Measurements from ENCODE around the gene GRHPR. TPM values are rescaled to one million over a fixed set of nuclear protein-coding genes. Genes with fewer than 3 reads are reported as not detected.
A peak's percentile ranks its signal among the peaks of the same experiment; 100 is the strongest.

Gene GRHPR
- total RNA-seq, 1 donor, result 133 TPM

DNA sequence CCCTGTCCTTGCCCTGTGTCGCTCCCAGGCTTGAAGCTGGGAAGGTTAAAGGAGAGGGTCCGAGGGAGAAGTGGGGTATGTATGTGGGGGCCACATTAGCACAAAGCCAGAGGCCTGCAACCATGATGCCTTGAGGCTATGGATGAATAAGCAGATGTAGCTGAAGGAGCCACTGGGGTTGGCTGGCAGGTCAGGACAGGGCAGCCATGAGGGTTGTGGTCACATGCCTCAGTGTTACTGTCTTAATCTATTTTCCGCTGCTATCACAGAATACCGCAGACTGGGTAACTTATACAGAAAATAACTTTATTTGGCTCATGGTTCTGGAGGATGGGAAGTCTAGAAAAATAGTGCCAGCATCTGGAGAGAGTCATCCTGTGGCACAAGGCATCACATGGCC lies 9.2 kb upstream of the GRHPR start:
- no peak for DNase-seq (ENCODE audit: low read depth)
- H3K4me3 ChIP-seq (ENCODE audit: low read depth, low read length), result no peak overlapping the region
- TF ChIP-seq, protein P1, sequence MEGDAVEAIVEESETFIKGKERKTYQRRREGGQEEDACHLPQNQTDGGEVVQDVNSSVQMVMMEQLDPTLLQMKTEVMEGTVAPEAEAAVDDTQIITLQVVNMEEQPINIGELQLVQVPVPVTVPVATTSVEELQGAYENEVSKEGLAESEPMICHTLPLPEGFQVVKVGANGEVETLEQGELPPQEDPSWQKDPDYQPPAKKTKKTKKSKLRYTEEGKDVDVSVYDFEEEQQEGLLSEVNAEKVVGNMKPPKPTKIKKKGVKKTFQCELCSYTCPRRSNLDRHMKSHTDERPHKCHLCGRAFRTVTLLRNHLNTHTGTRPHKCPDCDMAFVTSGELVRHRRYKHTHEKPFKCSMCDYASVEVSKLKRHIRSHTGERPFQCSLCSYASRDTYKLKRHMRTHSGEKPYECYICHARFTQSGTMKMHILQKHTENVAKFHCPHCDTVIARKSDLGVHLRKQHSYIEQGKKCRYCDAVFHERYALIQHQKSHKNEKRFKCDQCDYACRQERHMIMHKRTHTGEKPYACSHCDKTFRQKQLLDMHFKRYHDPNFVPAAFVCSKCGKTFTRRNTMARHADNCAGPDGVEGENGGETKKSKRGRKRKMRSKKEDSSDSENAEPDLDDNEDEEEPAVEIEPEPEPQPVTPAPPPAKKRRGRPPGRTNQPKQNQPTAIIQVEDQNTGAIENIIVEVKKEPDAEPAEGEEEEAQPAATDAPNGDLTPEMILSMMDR (IDR thresholded peaks at IDR 0.05; ENCODE audit: insufficient read depth, low read length), result no peak

DNA sequence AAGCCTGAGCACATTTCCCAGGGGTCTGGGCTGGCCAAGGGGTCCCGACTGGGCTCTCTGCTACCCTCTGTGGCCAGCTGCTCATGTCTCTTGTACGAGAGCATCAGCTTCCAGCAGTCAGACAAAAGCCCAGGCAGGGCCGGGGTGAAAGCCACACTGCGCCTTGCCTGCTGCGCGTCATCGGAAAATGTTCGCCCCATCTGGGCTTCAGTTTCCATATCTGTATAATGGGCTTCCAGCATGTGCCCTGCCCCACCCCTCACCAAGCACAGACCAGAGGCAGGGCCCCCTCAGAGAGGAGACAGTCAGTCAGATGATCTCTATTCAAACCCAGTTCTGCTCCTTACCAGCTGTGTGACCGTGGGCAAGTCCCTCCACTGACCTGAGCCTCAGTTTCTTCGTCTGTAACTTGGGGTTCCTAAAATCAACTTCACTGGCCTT lies 8.0 kb upstream of the GRHPR start:
- H3K4me3 ChIP-seq (ENCODE audit: low read depth, low read length), result no peak overlapping the region
- DNase-seq (ENCODE audit: low read depth), result no peak
- TF ChIP-seq, protein P1 (IDR thresholded peaks at IDR 0.05; ENCODE audit: insufficient read depth, low read length), result no peak

DNA sequence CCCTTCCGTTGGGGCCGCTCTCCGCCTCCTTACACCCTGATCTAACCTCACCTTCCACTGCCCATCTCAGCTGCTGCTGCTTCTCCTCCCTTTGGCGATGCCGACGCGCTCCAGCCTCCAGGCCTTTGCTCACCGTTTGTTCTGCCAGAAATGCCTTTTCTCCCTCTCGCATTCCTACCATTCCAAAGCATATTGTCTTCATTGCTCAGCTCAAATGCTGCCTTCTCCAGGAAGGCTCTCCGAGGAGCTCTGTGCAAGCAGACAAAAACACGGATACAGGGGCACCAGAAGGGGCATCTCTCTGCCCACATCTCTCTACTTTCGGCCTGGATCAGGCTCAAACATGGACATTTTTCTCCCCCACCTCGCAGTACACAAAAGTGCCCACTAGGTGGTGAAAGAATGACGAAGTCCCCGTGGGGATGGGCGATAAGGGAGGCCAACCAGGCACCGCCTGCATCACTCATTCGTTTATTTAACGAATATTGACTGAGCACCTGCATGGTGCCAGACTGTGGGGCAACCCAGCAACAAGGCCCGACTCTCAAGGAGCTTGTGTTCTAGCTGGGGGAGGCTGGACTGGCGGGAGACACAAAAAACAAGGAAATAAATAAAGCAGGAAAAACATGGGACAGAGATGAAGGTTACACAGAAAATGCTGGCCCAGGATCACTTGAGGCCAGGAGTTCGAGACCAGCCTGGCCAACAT lies 7.3 kb upstream of the GRHPR start:
- H3K4me3 ChIP-seq (ENCODE audit: low read depth, low read length), result peak overlapping the region; percentile 22
- TF ChIP-seq, protein P1 (IDR thresholded peaks at IDR 0.05; ENCODE audit: insufficient read depth, low read length), result peak; percentile 86
- peak; percentile 87 for DNase-seq (ENCODE audit: low read depth)

DNA sequence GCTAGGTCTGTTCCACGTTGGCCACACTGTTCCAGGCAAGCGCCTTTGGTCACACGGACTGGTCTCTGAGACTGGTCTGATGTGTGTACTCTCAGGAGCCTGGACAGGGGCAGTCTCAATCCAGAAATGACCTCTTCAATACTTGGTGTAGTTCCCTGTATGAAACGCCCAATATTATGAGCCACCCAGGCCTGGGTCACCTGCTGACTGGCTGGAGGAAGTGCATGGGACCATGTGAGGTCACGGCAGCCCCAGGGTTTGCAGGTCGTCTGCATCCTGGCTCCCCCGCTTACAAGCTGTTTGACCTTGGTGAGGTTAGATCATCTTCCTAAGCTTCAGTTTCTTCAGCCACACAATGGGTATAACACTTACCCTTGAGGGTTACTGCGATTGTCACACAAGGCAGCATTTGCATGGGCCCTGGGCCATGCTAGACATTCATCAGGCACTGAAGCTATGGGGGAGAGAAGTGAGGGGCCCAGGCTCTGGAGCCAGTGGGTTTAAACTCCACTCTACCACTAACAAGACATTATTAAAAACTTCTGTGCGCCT lies 5.2 kb upstream of the GRHPR start:
- TF ChIP-seq, protein P1 (IDR thresholded peaks at IDR 0.05; ENCODE audit: insufficient read depth, low read length), result no peak
- no peak for DNase-seq (ENCODE audit: low read depth)
- no peak overlapping the region for H3K4me3 ChIP-seq (ENCODE audit: low read depth, low read length)

DNA sequence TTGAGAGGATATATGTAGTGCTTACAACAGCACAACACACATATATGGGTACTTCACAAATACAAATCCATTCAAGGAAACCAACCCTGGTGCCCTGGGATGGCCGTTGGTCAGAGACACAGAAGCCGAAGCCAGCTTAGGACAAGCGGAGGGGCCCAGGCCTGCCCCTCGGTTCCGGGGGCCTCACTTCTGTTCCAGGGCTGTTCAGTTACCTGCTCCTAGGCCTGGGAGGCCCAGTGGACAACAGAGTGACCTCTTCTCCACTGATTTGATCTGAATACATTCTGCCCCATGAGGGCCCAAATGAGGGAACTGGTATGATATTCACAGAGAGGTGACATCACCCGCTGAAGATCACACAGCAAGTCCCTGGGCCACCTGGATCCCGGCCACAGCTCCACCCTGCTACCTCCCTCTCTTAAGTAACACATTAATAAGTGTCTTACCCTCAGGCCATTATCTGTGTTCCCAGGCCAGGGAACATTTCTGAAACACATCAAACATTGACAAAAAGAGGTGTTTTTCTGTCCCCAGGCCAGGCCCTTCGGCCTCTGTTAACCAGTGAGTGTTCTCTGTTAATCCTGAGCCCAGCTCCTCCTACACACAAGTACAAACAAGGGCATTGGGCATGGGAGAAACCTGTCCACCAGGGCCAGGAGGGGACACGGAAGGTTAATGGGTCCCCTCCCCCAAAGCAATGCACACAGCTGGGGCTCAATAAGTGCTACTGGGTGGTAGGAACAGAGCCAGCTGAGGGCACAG lies 4.5 kb upstream of the GRHPR start:
- TF ChIP-seq, protein P1 (IDR thresholded peaks at IDR 0.05; ENCODE audit: insufficient read depth, low read length), result no peak
- H3K4me3 ChIP-seq (ENCODE audit: low read depth, low read length), result no peak overlapping the region
- no peak for DNase-seq (ENCODE audit: low read depth)

DNA sequence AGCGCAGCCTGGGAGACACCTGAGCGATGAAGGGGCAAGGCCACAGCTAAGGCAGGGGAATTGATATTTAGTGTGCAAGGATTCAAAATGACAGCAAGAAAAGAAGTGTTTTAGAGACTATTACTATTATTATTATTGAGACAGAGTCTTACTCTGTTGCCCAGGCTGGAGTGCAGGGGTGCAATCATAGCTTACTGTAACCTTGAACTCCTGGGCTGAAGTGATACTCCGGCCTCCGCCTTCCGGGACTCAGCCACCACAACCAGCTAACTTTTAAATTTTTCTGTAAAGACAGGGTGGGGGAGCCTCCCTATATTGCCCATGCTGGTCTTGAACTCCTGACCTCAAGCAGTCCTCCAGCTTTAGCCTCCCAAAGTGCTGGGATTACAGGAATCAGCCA lies 3.3 kb upstream of the GRHPR start:
- no peak for DNase-seq (ENCODE audit: low read depth)
- no peak overlapping the region for H3K4me3 ChIP-seq (ENCODE audit: low read depth, low read length)
- TF ChIP-seq, protein P1 (IDR thresholded peaks at IDR 0.05; ENCODE audit: insufficient read depth, low read length), result no peak
